HG03565 (cell line): ENCODE results near the gene NUDT4.

Experiments
- ATAC-seq: cut with Tn5 transposase; IDR thresholded peaks from one replicate; pipeline ENCODE4 v1.9.1; 2021; ENCODE audit warnings: mild to moderate bottlenecking, moderate library complexity; ENCODE audit not compliant: unreplicated experiment

NUDT4 gene

DNA sequence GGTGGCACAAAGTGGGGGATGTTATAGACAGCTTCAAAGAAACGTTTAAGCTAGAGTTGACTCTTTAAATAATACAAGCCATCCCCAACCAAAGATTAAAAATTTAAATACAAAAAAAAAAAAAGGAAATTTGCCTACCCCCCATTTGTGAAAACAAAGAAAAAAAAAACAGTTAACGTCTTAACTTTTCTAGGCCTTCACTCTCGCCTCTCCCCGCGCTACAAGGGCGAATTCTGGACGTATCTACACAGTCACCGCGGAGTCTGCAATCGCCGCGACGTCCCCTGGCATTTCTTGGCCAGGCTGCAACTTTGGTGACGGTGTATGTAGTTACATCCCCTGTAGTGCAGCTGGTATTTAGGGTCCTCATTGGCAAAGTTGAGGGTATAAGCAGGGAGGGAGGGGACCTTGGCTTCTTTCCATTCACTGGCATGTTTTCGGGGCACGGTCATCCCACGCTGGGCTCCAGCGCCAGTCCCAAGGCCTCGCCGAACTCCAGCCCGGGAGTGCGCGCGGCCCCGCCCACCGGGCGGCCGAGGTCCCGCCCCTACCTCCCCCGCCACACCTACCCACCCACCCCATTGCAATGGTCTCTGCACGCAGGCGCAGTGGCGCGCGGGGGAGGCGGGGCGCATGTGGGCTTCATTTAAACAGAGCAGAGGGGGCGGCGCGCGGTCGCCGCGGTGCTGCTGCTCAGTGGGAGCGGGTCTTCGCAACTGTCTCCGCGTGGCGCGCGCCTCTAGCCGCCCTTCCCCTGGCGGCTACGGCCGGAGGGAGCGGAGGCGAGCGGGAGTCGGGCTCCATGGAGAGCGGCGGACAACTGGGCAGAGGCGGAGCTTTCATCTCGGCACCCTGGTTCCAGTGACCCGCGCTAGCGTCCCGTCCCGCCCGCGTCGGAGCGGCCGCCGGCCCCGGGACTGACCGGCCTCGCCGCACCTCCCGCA lies at the start of gene NUDT4:
TSS of gene NUDT4 (plus strand) at position 674 of the 944 bp plus-strand sequence. CDS start 398 bp downstream, outside the sequence.
- peak; percentile 55 for ATAC-seq

DNA sequence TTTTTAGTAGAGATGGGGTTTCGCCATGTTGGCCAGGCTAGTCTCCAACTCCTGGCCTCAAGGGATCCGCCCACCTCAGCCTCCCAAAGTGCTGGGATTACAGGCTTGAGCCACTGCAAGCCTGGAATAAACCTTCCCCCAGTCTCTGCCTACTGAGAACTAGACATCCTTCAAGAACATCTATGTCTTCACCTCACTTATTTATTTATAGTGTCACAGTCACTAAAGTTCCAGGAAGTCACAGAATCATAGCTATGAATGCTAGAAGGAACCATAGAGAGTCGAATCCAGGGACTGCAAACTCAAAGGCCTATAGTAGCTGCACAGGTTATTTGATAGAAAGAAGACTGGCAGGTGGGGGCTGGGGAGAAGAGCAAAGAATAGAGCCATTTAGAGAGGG lies 44.7 kb upstream of the NUDT4 start:
- no peak for ATAC-seq

DNA sequence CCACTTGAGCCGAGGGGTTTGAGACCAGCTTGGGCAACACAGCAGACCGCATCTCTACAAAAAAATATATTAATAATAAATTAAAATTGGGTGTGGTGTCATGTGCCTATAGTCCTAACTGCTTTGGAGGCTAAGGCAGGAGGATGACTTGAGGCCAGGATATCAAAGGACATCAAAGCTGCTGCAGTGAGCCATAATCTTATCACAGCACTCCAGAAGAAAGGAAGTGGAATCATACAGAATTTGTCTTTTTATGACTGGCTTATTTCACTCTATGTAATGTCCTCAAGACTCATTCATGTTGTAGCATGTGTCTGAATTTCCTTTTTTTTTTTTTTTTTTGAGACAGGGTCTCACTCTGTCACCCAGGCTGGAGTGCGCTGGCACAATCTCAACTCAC lies 43.9 kb upstream of the NUDT4 start:
- ATAC-seq, result no peak

DNA sequence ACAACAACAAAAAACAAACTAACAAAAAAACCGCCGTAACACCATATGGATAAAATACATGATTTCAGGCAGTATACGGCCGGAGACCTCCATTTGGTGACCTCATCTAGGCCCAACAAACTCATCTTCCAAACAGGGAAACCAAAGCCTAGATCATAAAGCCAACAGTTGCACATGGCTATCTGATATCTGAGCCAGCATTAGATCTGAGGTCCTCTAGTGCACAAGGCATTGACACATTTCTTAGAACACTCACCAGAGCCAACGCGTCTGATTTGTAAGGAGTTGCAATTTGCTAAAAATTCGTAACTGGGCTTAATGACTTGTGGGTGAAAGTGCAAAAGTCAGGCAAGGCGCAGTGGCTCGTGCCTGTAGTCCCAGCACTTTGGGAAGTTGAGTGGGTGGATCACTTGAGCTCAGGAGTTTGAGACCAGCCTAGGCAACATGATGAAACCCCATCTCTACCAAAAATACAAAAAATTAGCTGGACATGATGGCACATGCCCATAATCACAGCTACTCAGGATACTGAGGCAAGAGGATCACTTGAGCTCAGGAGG lies 42.0 kb upstream of the NUDT4 start:
- no peak for ATAC-seq

DNA sequence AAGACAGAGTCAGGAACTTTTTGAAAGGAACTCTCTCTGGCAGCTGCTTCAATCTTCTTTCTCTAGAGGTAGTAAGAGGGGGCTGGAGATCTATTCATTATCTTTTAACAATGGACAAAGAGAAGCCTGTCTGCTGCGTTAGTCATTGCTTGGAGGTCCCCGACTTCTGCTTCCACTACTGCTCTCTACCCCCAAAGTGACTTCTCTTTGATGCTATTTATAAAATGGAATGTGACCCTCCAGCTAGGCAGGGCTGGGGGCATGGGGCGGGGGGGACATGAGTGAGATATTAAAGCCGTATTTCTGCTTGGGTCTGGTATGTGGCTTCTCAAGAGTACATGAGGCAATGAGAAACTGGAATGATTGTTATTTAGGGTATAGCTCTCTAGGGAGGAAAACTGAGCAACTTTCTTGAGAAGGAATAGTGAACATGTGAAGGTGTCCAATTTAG lies 41.4 kb upstream of the NUDT4 start:
- no peak for ATAC-seq

DNA sequence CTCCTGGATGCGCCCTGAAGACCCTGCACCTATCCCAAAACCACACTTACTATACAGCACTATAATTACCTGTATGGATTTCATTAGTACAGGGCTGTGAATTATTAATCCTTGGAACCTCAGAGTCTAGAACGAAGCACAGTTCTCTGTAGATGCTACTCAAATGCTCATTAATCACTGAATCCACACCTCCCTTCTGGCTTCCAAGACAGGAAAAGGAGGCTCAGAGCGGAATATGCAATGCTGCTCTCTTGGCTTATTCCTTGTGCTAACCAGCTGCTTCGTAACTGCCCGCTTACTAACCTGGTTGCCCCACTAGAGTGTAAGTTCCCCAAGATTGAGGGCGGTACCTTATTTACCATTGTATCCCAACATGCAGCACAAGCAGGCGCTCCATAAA lies 39.1 kb upstream of the NUDT4 start:
- no peak for ATAC-seq

DNA sequence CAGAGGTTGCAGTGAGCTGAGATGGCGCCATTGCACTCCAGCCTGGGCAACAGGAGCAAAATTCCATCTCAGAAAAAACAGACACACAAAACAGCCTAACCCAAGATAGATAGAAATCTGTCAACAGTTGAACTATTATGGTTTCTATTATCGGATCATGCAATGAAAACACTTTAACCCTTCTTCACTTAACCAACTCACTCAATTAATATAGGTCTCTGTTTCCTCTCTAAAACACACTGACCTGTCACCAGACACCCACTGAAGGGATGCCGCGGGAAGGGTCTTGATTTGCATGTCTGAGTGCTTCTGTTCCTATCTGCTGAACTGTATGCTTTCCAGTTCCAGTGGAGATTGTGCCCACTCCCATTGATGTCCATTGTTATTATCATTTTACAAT lies 38.0 kb upstream of the NUDT4 start:
- no peak for ATAC-seq

DNA sequence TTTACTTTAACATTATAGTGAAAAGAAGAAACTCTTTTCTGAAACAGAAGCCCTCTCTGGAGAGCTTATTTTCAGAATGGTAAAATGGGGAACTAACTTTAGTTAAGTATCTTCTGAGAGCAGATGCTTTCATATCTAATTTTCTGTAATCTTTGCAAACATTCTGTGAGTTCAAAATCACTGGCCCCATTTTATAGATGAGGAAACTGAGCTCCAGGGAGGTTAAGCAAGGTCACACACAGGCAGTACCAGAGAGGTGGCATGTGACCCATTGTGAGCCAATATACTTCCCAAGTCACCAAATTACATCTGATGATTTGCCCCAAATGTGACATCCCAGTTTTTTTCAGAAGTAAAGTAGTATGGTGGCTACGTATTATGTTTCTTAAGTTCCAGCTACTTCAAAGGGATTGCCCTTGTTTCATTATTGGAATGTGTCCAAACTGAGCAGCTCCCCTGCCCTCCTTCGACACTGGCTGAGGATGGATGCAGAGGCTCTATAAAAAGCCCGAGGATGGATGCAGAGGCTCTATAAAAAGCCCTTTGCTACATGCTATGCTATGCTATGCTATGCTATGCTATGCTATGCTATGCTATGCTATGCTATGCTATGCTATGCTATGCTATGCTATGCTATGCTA lies 36.2 kb upstream of the NUDT4 start:
- ATAC-seq, result no peak

DNA sequence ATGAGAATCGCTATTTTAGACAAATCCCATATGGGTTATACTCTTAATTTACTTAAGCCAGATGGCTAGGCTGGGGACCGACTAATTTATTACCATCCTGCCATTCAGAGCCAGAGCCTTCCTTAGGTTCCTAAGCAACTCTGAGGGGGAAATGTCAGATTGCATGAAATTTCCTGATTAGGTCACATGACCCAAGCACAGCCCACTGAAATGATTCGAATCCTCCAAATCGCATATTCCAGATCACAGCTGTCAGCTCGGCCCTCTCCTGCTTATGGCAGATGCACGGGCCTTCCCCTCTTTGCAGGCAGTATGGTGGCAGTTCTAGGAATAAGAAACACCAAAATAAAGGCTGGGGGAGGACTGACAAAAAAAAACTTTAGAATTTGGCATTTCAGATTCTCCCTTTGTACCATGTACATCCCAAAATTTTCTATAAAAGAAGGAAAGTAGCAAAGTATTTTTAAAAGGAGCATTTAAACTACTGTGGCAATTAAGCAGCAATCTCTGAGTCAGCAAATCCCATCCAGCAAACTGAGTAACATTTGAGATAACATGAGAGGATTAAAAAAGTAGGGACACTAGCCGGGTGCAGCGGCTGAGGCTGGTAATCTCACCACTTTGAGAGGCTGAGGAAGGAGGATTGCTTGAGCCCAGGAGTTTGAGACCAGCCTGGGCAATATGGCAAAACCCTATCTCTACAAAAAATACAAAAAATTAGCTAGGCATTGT lies 30.5 kb upstream of the NUDT4 start:
- no peak for ATAC-seq

DNA sequence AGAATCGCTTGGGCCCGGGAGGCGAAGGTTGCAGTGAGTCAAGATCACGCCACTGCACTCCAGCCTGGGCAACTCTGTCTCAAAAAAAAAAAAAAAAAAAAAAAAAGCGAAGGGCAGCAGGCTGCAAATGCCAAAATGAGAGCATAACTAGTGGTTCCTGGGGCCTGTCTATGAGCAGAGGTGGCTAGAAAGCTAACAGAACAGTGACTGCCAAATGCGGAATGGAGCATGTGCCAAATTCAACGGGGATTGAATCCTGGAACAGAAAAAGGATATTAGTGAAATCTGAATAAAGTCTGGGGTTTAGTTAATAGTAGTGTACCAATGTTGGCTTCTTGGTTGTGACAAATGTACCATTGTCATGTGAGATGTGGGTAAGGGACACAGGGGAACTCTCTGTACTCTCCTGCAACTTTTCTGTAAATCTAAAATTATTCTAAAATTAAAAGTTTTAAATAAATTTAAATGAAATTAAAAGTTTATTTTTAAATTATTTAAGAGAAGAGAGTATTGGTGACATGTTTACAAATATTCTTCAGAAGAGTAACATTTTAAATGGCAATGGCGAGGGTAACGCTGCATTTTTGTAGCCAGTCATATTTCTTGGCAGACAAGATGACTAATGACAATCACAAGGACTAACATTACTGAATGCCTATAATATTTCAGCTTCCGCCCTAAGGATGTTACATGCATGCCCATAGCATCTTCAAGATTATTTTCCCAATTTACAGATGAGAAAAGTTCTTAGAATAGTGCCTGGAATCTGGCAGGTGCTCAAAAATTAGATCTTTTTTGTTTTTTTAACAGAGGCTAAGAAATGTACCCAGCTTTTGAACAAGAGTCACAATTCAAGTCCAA lies 28.9 kb upstream of the NUDT4 start:
- no peak for ATAC-seq

DNA sequence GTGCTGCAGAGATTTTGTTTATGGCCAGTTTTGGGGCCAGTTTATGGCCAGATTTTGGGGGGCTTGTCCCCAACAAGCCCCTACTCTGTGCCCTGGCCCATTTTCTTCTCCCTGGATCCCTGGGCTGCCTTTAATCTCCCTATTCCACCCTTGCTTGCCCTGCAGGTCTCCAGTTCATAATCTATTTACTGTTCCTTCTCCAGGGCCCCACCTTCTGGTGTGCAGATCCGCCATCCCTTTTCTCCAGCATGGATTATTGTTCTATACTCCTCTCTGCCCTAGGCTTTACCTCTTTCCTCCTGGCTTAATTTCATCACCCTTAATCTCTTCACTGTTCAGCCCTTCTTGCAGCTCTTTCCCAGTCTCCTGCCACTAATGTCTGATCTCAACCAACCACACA lies 26.0 kb upstream of the NUDT4 start:
- no peak for ATAC-seq

DNA sequence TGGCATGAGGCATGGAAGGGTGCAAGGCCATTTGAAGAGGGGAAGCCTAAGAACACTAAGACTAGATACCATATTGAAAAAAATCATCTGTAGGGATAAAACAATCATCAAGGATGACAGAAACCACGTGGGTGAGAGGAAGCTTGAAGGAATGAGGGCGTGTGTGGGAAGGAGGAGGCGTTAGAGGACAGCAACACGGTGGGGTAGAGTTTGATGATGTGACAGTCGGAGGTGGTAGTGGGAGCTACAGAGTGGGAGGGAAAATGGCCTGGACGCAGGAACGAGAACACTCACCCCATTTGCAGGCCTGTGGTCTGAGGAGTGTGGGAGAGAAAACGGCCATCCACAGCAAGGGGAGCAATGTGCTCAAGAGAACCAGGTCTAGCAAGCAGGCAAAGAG lies 25.4 kb upstream of the NUDT4 start:
- no peak for ATAC-seq

DNA sequence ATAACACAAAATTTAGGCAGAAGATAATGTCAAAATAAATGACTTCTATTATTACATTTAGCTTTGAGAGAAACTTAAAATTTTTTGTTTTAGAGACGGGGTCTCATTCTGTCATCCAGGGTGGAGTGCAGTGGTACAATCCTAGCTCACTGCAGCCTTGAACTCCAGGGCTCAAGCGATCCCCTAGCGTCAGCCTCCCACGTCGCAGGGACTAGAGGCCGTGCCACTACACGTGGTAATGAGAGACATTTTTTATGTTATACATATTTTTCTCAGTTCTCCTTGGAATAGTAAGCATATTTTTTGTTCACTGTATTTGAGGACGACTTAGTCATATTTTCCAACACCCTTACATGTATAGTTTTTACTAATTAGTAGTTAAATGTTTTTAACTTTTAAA lies 21.5 kb upstream of the NUDT4 start:
- no peak for ATAC-seq

DNA sequence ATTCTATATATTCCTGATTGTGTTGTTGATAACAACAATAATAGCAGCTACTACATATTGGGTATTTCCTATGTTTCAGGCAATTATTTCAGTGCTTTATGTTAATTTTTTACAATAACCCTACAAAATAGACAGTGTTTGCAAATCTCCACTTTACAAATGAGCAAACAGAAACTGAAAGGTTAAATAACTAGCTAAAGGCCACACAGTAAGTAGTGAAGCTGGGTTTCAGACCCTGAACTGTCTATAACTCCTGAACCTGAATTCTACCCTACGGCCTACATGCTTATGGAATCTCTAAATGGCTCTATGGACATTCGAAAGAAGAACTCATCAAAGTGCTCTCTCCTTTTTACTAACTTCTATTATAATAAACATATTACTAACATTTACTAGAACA lies 19.7 kb upstream of the NUDT4 start:
- peak; percentile 63 for ATAC-seq

DNA sequence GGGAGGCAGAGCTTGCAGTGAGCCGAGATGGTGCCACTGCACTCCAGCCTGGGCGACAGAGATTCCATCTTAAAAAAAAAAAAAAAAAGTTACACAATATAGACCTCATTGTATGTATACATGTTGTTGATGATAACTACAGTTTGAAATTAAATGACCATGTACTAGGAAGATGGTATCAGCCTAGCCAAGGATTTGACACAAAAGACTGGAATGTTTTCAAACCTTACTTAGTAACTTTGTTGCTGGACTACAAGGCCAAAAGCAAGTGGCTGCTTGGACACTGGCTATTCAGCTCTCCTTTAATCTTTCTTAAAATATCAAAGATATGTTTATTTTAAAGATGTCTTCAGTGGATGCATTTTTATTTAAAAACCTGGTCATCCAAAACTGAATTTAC lies 18.9 kb upstream of the NUDT4 start:
- no peak for ATAC-seq

DNA sequence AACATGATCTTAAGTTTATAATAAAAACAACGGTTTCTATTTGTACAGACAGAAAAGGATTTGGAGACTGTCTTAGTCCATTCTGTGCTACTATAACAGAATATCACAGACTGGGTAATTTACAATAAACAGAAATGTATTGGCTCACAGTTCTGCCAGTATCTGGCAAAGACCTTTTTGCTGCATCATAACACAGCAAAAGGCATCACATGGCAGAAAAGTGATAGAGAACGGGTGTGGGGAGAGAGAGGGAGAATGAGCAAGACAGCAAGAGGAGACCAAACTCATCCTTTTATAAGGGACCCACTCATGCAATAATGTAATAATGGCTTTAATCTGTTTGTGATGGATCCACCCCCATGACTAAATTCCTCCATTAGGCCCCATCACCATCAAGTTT lies 17.0 kb upstream of the NUDT4 start:
- ATAC-seq, result no peak

DNA sequence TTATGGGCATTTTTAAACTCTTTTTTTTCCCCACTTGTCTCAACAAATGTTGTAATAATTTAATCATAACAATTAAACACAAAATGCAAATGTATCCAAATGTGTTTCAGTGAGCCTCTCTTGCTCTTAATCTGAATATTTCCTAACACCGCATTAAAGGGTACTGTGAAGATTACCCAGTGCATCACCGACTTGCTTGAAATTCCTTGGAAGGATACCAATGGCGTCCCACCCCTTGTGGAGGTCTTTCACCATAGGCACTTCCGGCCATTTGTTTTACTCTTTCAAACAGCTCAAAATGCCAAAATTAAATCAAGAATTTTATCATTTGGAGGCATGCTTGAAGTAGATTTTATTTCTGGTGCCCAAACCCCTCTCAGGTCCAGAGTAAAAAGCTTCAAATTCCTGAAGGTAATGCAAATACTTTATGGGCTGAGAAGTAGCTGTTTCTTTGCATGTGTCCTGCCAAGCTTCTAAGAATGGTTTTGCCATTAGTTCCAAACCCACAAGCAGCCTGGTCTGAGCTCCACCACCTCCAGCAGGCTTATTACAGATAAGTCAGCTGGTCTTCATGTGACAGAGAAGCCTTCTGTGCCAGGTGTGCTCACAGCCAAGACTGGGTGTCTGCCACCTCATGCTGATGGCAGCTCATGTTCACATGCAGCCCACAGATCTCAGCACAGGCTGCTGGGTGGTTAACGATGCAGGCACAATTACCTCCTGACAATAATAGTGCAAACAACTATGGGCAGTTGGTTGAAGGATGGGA lies 16.4 kb upstream of the NUDT4 start:
- ATAC-seq, result no peak

DNA sequence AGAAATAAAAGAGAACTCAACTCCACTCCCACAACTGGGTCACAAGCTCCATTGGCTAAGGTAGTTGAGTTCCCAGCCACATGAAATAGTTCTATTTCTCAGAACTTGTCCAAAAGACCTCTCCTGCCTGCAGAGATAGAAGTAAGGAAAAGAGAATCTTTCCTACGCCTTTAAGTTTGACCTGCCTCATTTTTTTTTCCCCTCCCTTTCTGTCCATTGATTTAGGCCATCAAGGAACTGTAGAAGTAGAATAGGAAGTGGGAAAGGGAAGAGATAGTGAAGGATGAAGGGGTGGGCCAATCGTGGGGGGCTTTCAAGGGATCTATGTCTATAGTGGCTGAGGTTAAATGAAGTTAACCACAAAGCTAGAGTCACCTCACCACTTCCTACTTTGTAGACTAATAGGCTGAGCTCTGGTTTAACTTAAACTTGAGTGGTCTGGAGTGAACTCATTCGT lies 13.9 kb upstream of the NUDT4 start:
- ATAC-seq, result peak; percentile 59

DNA sequence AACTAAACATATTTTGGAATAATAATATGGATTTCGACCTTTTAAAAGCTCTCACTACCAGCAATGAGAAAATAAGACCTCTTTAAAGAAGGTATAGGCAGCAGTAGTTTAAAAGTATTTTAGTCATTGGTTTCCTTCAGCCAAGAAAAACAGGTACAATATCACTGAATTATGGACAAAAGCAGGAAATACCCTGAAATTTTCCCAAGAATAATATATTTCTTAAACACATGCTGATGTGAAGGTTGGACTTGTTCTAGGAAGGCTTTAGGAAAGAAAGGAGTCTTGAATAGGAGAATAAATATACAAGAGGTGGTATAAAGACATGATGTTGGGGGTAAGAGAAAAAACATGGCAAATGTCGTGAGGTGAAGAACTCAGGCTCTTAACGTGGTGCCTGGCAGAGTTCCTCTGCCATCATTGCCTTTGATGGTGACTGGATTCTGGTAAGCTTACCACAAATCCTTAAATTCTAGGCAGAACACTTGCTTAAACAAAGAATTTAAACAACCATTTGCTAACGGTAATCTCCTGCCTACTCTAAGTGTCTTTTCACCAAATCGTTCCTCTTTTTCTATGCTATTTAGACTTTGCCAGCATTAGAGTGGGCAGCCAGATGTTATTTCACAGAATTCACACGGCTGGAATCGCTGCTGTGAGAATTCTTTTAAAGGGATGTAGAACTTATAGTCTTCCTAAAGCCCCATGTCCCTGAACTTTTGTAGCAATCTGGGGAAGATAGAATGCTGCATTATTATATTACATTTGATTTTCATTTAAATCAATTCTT lies 11.9 kb upstream of the NUDT4 start:
- ATAC-seq, result no peak
